NCI-H1105 treated with DMSO at 0.1 percent for 48 hours (cell line): ENCODE data around the gene LINGO3.

Source experiments
- DNase-seq: peaks from one replicate; lab custom pipeline; 2025; lab: John Stamatoyannopoulos, UW

The LINGO3 gene

DNA sequence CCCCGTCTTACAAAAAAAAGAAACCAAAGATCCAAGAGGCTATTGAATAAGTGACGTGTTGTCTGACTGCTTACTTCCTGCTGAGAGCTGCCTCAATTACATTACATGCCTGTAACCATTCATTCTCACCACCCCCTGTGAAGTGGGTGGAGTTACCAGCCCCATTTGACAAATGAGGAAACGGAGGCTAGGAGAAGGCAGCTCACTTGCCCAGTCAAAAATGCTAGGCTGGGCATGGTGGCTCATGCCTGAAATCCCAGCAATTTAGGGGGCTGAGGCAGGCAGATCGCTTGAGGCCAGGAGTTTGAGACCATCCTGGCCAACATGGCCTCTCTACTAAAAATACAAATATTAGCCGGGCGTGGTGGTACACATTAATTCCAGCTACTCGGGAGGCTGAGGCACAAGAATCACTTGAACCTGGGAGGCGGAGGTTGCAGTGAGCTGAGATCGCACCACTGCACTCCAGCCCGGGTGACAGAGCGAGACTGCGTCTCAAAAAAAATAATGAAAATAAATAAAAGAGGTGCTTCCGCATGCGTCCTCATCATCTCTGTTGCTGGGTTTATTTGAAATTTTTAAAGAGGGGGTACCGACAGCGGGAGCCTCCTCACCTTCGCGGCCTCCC, 19.9 kb upstream of the LINGO3 start:
- peak; percentile 32 for DNase-seq

- DNase-seq = no peak
Observed at GRCh38 chr19:2326699-2327360, 18.9 kb upstream of the LINGO3 start.

DNA sequence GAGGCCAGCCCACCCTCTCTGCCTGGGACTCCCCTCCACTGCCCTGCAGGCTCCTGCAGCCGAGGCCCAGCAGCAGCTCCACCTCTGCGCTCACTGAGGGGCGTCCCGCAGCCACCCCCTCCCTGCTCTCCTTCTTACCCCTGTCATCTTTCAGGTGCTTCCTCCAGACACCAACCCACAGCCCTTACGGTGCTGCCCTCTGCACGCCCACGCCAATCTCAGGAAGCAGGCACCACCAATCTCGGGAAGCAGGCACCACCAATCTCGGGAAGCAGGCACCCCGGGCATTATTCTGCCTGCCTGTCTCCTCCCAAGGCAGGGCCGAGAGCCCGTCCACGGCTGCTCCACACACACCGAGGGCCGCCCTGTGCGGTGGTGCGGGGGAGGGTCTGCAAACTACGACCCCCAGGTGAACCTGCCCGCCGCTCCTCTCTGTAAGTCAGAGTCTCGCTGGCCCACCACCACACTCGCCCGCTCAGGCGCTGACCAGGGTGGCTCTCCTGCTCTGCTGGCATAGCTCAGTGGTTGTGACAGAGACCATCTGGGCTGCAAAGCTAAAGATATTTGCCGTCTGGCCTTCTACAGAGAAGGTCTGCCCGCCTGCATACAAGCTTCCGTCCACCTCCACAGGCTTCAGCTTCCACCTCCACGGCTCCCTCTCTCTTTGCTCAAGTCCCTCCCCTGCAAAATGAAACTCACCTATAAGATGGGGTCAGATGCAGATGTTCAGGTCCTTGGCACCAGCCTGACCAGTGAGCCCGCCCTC, 17.5 kb upstream of the LINGO3 start:
- no peak for DNase-seq

DNA sequence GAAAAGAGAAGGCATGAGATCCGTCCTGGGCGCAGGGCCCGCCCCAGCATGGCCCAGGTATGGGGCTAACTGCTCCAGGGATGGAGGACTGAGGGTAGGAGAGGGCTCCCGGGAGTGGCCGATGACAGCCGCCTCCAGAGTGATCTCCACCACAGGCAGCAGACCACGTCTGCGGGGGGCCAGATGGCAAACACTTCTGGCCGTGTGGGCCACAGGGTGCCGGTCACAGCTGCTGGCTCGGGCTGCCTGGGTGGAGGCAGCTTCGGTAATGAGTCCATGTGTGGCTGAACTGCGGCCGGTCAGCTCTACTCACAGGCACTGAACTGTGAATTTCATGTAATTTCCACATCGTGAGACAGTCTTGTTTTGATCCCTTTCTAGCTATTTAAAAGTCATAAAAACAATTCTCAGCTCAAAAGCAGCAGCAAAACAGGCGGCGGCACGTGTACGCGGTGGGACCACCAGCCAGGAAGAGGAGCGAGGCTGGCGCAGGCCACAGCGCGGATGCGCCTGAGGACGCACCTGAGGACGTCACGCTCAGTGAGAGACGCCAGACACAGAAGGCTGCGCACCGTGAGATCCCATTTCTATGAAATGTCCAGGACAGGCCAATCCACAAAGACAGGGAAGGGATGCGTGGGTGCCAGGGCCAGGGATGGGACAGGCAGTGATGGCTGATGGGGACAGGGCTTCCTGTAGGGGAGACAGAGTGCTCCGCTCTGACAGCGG, 16.4 kb upstream of the LINGO3 start:
- no peak for DNase-seq

GRCh38 chr19:2323707-2324106, 15.8 kb upstream of the LINGO3 start:
- DNase-seq = no peak

- DNase-seq = no peak
Observed at GRCh38 chr19:2321565-2322283, 13.8 kb upstream of the LINGO3 start.

DNA sequence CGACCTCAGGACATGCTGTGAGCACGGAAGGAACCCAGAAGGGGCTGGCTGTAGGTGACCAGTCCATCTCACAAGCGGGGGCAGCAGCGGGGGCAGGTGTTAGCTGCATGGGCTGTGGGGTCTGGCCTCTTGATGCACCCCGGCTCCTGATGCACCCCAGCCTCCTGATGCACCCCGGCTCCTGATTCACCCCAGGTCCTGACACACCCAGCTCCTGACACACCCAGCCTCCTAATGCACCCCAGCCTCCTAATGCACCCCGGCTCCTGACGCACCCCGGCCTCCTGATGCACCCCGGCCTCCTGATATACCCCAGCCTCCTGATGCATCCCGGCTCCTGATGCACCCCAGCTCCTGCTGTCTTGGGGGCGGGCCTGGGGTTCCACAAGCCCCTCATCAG, 13.0 kb upstream of the LINGO3 start:
- DNase-seq = no peak

GRCh38 chr19:2320049-2320448, 12.1 kb upstream of the LINGO3 start:
- DNase-seq = no peak

DNA sequence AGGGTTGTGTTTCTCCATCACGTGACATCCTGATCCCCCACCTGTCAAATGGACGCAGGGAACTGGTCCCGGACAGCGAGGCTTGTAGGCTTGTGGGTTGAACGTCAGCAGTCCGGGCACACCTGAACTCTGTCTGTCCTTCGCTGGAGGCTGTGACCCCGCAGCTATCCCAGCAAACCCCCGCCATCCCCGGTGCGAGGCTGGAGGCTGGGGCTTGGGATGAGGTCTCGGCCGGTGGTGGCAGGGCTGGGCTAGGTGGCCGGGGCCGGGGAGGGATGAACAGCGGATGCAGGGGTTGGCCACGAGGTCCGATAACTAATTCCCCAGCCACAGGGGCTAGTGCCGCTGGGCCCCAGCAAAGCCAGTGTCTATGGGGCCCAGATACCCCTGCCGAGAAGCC, 11.6 kb upstream of the LINGO3 start:
- no peak for DNase-seq

DNA sequence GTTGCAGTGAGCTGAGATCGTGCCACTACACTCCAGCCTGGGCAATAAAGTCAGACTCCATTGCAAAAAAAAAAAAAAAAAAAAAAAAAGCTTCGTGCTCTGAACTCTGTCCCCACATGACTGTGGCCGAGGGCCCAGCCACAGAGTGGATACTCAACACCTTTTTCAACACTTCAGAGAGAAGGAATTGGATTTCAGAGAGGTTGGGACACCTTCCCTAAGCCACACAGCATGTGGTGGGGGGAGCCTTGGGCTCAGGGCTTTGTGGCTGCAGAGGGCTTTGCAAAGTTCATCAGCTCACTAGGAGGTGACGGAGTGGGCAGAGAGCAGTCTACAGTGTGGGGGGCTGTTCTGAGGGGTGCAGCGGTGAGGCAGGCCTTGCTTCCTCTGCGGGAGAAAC, 11.0 kb upstream of the LINGO3 start:
- DNase-seq = no peak

DNA sequence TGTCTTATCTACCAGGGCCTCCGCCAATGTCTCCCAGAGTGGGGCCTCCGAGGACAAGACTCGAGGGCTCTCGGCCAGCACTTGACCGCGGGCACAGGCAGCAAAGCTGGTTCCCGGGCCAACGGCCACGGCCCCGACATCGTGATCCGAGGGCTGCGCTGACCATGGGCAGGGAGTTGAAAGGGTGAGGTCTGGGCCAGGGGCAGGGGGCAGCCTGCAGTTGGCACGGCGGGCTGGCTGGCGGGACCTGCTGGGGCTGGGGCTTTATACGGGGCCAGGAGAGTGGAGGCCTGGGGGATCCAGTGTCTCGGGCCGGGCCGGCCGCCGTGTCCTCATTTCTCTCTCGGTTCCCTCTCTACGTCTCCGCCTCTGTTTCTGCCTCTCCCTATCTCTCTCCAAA, 9.8 kb upstream of the LINGO3 start:
- no peak for DNase-seq

- no peak for DNase-seq
Observed at GRCh38 chr19:2317300-2317699, 9.3 kb upstream of the LINGO3 start.

DNA sequence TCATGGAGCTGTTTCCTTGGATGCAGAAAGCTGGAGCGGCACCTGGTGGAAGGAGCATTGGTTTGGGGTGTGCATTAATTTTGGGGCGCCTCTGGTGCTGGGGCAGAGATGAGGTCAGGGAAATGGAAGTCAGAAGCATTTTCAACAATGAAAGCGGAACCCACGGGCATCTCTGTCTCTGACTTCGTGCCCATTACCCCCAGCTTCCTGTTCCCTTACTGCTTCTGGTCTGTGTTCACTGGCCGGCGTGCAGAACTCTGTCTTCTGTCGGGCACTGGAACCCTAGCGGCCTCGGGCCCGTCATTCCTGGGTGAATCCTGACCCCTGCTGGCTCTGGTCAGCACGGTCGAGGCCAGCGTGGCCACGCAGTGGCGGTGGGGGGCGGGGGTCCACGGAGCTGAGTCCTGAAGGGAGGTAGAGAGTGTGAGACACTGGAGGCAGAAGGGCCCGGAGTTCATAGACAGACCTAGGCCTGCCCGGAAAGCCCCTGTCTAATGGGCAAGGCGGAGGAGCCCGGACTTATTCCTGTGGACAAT, 7.9 kb upstream of the LINGO3 start:
- no peak for DNase-seq

- no peak for DNase-seq
Observed at GRCh38 chr19:2315121-2315817, 7.3 kb upstream of the LINGO3 start.

DNA sequence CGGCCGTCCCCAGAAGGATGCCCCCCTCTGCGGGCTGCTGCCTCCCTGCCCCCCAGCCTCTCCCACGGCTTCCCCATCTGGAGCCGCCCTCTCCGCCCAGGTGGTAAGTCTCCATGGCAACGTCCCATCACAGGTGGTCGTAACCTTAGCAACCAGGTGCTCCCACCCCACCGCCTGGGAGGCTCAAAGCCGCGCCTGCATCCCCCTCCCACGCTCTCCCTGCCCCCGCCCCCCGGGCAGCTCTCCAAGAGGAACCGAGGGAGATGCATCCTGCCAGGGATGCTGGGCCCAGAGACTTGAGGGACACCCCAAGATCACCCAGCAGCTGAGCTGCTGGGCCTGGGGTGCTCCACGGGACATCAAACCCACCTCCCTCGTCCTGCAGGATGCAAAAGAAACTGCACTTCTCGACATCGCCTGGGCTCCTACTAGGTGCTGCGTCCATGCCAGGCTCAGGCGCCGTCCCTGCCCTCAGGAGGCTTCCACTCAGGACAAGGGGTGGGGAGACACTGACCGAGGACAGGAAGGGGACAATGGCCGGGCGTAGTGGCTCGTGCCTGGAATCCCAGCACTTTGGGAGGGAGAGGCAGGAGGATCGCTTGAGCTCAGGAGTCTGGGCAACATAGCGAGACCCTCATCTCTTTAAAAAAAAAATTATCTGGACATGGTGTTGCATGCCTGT, 5.0 kb upstream of the LINGO3 start:
- no peak for DNase-seq

DNA sequence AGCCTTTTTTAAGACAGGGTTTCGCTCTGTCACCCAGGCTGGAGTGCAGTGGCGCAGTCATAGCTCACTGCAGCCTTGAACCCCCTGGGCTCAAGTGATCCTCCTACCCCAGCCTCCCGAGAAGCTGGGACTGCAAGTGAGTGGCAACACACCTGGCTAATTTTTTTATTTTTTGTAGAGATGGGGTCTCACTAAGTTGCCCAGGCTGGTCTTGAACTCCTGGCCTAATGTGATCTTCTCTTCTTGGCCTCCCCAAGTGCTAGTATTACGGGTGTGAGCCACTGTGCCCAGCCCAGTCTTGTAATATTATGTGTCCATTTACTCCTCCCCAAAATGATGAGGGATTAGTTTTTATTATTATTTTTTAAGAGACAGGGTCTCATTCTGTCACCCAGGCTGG, 3.1 kb upstream of the LINGO3 start:
- no peak for DNase-seq

DNA sequence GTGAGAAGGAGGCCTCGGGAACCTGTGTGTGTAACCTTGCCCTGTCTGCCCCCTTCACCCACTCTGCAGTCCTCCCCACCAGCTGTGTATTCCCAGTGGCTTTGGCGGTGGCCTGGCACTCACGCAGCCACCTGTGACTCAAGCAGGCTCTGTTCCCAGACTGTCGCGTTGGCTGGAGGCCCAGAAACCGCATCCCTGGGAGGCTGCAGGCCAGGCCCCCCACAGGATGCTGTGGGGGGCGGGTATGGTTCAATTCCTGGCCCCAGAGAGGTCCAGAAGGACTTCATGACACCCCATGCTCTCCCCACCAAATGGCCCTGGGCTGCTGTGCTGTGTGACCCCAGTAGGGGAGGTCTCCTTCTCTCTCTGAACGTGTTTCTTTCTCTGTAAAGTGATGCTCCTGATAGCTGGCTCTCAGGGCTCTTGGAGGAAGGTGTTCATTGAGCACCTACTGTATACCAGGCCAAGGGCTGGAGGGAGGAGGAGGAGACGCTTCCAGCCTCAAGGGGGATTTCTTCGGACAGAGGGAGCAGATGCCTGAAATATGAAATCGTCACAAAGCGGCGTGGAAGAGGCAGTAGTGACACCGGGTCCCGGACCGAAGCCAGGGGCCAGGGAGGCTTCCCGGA, 1.9 kb upstream of the LINGO3 start:
- DNase-seq = peak; percentile 67

DNA sequence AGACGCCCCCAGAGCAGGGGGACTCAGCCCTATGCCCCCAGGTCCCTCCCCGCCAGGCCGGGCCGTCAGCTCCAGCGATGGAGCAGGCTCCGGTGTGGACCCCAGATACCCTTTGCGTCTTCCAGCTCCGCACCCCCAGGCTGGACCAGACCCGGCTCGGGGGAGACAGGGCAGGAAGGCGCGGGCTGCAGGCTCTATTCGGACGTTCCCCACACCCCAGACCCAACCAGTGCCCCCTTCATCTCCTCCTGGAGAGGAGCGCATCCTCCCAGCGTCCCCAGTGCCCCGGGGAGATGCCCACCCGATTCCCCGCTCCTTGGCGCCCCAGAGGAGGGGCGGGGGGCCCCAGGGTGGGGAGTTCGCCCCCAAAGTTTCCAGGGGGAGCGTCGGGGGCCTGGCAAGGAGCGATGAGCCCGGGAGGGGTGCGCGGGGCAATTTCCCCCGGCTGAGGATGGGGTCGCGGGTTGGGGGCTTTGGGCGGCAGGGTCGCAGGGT, 389 bp downstream of the LINGO3 start:
- no peak for DNase-seq

DNA sequence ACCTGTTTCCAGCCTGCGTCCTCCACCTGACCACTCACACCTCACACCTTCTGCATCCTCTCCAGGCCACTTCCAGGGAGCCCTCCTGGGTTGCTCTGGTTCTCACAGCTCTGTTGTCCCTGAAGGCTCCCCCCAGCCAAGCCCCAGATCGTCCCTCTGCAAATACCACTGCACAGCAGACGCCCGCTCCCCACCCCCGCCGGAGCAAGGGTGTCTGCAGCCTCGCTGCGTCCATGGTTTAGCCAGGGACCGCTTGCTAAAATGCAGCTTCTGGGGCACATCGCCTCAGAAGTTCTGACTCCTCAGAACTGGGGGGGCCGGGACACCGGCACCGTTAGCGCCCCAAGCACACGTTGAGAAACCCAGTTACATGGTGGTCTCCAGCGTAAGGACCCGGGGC, 983 bp downstream of the LINGO3 start:
- DNase-seq = no peak

DNA sequence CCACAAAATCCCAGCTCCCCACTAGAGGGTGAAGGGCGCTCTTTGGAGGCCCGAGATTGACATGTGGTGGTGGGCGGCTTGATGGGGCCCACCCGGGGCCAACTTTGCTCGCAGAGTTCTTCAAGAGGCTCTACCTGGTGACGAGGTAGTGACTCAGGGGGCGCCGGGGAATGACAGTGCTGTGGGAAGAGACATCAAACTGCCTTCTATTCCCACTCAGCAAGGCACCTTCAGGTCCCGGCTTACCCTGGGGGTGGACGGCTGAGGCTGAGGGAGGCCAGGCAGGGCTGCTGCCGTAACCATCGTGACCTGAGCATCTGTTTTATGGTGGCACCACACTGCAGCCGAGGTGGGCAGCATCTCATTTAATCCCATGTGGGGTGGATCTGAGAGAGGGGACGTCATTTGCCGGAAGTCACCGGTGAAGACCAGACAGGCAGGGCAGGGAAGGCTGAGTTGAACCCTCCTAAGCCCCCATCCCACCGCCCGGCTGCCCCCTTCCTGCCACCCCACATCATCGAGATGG, 1.6 kb downstream of the LINGO3 start:
- no peak for DNase-seq
